Choroid plexus epithelial cell (primary cell): Measurements from ENCODE around the gene BRF1.
A peak's percentile ranks its signal among the peaks of the same experiment; 100 is the strongest.

Source experiments
- DNase-seq: peaks from one replicate; pipeline ENCODE4 v3.0.0-alpha.2; 2010; ENCODE audit warnings: low read depth
- H3K4me3 ChIP-seq: 2 replicates; pipeline ENCODE4 v1.5.1; 2011; ENCODE audit warnings: low read depth, mild to moderate bottlenecking, control low read depth, low read length, moderate library complexity
- TF ChIP-seq, protein P1 (sequence below): conservative IDR thresholded peaks from 2 replicates; pipeline ENCODE4 v1.5.1; 2011; ENCODE audit warnings: low read depth, mild to moderate bottlenecking, control low read depth, inconsistent platforms, low read length, moderate library complexity

The BRF1 gene

DNA sequence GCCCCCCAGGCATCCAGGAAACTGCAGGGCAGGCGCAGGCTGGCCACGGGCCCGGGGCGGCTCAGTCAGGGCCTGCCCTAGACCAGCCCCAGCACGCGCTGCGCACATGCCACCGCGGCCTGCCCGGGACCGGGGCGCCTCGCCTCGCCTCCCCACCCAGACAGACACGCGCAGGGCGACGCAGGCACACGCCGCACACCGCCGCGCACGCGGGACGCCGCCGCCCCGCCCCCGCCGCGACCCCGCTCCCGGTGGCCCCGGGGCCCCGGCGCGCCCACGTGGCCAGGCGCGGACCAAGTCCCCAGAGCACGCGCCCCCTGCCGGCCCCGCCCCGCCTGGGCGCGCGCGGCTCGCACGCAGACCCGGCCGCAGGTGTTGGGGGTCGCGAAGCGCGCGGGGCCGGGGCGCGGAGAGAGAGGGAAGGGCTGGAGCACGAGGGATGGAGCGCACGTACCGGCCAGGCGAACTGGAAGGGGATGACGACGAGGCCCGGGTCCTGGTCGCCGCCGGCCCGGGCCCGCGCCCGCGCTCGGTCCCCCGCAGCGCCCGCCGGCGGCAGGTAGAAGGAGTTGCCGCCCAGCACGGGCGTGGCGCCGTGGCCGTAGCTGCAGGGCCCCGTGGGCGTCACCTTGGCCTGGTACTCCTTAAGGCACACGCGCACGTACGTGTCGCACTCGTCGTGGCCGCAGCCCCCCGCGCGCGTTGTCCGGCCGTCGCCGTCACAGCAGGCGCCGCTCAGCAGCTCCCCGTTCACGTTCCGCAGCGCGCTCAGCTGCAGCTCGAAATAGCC lies 133.3 kb downstream of the BRF1 start:
- TF ChIP-seq, protein P1, sequence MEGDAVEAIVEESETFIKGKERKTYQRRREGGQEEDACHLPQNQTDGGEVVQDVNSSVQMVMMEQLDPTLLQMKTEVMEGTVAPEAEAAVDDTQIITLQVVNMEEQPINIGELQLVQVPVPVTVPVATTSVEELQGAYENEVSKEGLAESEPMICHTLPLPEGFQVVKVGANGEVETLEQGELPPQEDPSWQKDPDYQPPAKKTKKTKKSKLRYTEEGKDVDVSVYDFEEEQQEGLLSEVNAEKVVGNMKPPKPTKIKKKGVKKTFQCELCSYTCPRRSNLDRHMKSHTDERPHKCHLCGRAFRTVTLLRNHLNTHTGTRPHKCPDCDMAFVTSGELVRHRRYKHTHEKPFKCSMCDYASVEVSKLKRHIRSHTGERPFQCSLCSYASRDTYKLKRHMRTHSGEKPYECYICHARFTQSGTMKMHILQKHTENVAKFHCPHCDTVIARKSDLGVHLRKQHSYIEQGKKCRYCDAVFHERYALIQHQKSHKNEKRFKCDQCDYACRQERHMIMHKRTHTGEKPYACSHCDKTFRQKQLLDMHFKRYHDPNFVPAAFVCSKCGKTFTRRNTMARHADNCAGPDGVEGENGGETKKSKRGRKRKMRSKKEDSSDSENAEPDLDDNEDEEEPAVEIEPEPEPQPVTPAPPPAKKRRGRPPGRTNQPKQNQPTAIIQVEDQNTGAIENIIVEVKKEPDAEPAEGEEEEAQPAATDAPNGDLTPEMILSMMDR, result no peak
- peak overlapping the region; percentile 29 for H3K4me3 ChIP-seq
- no peak for DNase-seq

GRCh38 chr14:105166571-105167302 lies 134.1 kb downstream of the BRF1 start:
- no peak overlapping the region for H3K4me3 ChIP-seq
- DNase-seq, result no peak
- TF ChIP-seq, protein P1, result no peak

DNA sequence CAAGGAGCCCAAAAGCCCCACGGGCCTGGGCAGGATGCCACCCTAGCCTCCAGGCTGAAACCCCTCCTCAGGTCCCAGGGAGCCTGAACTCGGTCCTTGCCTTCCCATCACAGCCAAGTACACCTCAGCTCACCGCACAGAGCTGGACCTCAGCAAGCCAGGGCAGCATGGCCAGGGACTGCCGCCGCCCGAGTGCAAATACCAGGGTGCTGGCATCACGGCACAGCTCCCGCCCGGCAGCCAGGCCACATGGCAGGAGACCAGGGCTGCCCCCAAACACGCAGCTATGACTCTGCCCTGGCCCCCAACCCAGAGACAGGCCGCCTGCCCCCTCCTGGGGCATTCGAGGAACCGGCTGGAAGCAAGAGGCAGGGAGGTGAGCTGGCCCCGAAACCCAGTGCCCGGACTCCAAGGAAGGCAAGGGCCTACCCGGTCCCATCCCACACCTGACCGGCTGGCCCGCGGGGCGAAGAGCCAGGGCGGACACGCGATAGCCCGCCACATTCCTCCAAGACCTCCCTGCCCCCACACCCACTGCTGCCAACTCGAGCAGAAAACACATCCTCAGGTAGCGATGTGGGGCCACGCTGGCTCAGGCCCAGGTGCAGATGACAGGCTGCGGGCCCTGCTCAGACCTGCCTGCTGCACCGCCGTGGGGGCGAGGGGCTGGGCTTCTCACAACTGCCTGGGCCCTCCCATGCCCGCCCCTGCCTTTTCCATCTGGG lies 134.9 kb downstream of the BRF1 start:
- no peak overlapping the region for H3K4me3 ChIP-seq
- TF ChIP-seq, protein P1, result no peak
- no peak for DNase-seq

DNA sequence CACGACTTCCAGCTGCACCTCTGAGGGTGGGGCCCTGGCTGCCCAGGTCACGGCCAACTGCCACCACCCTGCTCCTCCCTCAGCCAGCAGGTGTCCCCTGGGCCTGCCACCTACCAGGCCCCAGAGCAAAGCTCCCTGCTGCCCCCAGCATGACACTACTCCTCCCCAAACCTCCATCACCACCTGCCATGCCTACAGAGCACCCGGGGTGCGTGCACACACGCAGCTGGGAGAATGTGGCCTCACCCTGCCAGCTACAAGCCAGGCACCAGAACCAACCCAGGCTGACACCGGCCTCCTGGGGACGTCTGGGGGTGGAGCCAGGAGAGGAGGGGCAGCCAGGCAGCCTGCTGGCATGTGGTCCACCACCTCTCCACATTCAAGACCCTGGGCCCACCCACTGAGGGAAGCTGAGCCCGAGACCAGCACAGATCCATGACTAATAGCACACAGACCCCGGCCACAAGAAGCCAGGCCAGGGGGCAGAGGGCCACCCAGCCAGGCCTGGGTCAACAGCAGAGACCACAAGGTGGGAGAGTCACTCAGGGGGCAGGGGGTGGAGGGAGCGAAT lies 135.6 kb downstream of the BRF1 start:
- H3K4me3 ChIP-seq, result no peak overlapping the region
- TF ChIP-seq, protein P1, result no peak
- DNase-seq, result no peak

DNA sequence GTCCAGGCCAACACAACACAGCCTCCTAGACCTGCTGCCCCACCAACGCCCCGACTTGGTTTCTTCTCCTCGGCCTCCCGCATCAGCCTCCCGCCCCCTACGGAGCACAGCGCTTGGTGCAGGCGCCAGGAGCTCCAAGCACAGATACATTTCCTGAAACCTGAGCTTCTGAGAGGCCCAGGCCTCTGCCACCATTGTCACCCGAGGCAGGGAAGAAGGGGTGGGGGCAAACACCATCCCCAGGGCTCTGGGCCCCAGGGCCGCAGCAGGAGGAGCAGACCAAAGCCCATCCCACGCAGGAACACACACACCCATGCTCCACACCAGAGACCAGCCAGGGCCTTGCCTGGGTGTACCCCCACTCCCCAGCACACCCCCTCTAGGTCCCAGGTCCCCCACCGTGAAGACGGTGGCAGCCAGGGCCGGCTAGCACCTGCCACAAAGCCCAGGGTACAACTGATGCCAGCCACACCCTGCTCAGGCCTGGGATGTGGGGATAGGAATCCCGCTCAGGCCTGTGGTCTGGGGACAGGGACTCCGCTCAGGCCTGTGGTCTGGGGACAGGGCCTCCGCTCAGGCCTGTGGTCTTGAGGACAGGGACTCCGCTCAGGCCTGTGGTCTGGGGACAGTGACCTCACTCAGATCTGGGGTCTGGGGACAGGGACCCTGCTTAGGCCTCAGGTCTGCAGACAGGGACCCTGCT lies 137.6 kb downstream of the BRF1 start:
- no peak overlapping the region for H3K4me3 ChIP-seq
- TF ChIP-seq, protein P1, result no peak
- DNase-seq, result no peak

DNA sequence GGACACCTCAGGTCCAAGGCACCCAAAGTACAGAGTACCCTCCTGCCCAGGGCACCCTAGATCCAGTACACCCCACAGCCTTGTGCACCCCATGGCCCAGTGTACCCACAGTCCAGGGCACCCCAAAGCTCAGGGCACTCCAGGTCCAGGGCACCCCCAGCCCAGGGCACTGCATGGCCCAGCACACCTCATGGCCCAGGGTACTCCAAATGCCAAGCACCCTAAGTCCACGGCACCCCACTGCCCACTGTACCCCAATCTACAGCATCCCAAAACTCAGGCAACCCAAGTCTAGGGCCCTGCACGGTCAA lies 138.2 kb downstream of the BRF1 start:
- TF ChIP-seq, protein P1, result no peak
- DNase-seq, result no peak
- no peak overlapping the region for H3K4me3 ChIP-seq
